Stimulated activated CD8-positive, alpha-beta memory T cell treated with anti-CD3 and anti-CD28 coated beads, Interleukin-4, amount 100 ng/mL, for 4 hours (primary cell): ENCODE measurements around the gene NEB.

Experiments used
- DNase-seq, 2 donors: peaks; one replicate each; pipeline ENCODE4 v3.0.0-alpha.2; 2020; ENCODE audit warnings: low read depth in 2 of 2, low spot score in 1 of 2

NEB gene

DNA sequence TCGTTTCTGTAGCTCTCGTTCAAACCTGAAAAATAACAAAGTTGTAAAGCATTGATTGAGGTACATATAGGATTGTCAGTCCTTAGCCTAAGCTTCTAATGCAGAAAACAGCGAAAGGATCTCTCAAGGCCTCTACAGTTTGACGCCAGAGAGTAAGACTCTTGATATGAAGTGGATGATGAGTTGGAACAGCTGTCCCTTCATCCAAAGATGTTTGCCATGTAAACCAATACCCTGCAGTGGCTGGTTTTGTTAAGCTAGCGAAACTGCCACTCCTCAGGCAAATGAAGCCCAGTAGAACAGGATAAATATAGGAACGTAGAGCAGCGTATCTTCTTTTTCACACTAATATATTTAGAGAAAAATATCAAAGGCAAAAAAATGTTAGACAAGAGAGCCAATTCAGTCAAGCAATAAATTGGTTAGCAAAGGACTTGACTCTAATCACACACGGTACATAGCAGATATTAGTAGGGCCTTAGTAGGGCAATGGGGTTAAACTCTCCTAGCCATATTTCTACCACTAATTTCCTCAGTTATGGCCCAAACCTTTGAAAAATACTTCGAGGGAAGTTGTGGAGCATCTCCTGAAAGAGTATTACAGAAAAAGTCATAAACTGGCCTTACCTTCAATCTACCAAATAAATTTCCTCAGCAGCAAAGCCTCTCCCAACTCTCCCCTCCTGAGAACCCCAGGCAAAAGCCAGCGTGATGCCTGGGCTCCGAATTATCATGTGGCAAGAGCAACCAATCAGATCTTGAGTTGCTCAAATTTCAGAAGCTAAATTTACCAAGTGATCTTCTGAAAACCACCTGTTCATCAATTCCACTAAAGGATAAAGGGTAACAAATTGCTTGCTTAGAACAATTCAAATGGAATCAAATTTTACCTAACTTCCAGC, at the start of gene NEB:
NEB (minus strand) TSS at position 706 of the 902 bp plus-strand sequence. CDS start 1,320 bp downstream, outside the sequence.
- DNase-seq = no peak

- no peak for DNase-seq
Measured at GRCh38 chr2:151783133-151783520, 48.9 kb upstream of the NEB start.

DNA sequence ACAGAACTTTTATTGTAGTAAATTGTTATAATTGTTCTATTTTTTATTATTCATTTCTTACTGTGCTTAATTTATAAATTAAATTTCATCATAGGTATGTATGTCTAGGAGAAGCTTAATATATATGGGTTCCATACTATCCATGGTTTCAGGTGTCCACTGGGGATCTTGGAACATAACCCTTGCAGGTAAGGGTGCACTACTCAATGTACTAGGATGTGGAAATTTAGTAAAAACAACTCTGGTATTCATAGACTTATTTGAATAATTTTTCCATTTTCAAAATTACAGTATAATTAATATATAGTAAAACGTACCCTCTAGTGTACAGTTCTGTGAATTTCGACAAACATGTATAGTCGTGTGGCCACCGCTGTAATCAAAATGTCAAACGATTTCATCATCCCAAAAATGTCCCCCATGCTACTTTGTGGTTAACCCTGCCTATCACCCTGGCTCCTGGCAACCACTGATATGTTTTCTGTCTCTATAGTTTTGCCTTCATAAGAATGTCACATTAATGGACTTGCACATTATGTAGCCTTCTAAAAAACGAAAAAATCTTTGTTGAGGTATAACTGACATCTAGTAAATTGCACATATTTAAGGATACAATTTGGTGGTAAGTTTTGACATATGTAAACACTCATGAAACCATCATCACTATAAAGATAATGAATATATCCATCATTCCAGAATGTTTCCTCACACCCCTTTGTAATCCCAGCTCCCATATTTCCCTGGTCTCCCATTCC, 48.3 kb upstream of the NEB start:
- no peak for DNase-seq

- DNase-seq = no peak
Measured at GRCh38 chr2:151781642-151782041, 47.4 kb upstream of the NEB start.

- DNase-seq = no peak
Measured at GRCh38 chr2:151780938-151781337, 46.7 kb upstream of the NEB start.

- DNase-seq = no peak
Measured at GRCh38 chr2:151777935-151778334, 43.7 kb upstream of the NEB start.

GRCh38 chr2:151777487-151777886, 43.2 kb upstream of the NEB start:
- DNase-seq = no peak

DNA sequence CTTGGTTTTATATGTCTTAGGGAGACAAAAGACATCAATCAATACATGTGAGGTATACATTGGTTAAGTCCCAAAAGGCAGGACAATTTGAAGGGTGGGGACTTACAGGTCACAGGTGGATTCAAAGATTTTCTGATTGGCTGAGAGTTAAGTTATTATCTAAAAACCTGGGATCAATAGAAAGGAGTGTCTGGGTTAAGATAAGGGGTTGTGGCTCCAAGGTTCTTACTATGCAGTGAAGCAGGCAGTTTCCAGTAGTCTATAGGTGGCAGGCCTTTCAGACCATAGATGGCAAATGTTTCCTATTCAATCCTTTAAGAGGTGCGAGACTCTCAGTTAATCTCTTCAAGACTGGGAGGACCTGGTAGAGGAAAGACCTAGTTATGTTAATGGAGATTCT, 42.1 kb upstream of the NEB start:
- no peak for DNase-seq

- no peak for DNase-seq
Measured at GRCh38 chr2:151775057-151775740, 40.9 kb upstream of the NEB start.

GRCh38 chr2:151774506-151774905, 40.2 kb upstream of the NEB start:
- DNase-seq = no peak

DNA sequence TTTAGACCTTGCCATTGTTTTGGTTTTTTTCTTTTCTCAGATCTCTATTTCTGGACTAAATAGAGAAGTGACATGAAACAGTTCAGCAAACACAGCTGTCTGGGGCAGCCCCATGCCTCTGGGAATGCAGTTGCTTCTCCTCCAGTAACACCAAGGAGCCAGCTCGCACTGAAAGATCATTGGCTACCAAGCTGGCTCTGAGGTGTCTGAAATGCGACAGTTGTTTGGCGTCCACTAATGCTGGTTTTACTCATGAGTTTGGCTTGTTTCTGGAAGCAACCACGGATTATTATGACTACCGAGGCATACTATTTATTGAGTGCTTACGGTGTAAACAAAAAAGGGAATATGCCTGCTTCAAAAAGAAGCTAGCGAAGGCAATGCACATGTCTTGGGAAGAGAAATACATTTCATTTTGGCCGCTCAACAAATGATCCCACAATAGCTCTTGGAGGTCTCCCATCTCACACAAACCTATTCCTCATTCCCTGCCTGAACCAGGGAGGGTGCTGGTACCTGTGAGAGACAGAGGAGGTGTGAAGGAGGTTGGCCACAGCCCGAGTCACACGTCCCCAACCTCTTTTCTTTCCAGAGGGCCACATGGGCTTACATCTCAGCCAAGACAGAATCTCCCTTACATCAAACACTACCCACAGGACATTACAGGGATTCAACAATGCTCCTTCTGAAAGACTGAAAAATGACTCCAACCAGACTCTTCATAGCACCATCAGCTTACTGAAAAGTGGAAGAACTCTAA, 37.5 kb upstream of the NEB start:
- DNase-seq = no peak

DNA sequence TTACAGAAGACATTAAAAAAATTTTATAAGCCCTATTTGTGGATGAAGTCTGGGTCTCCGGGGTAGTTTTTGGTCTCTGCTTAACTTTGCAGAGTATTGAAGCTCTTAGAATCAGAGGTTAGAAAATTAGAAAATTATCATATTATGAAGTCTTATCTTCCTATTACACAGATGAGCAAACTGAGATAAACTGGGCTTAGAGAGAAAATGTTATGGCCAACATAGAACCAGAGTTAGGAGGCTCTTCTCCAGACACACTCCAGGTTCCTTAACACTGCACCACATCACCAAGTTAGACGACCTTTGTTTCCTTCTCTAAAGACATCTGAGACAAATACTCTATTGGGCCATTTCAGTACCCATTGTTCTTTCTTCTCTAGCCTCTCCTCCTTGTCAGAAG, 36.7 kb upstream of the NEB start:
- no peak for DNase-seq

- DNase-seq = no peak
Measured at GRCh38 chr2:151769606-151770005, 35.3 kb upstream of the NEB start.

- no peak for DNase-seq
Measured at GRCh38 chr2:151767536-151767935, 33.3 kb upstream of the NEB start.

- DNase-seq = no peak
Measured at GRCh38 chr2:151766437-151767153, 32.3 kb upstream of the NEB start.

GRCh38 chr2:151765760-151766410, 31.6 kb upstream of the NEB start:
- no peak for DNase-seq

DNA sequence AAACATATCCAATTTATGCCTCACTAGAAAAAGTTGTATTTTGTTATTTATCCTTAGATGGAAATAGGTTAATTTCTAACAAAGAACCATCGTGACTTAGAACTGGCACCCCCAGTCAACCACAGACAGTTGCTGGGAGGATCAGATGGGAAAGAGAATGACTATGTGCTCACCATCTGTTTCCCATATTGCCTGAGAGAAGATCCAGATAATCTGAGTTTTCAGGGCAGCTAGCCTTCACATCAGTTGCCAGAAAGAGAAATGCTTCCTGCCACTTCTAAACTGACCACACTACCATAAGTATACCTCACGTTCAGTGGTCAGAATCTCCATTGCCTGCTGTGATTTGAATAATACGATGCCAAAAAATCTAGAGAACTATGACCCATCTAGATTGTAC, 28.4 kb upstream of the NEB start:
- no peak for DNase-seq

DNA sequence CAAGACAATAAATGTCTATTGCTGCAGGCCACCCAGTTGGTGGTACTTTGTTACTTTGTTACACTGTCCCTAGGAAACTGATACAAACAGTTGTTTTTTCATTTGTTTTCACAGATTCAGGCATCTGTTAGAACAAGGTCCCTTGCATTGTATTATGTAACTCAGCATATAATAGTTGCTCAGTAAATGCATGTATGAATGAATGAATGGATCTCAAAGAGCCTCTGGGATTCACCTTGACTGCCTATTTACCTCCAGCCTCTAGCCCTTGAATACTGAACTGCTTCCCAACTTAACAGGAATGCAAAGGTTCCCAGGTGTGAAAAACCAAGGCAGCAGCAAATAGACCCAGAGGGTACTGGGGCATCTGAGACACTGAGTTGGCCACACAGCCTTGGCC, 27.4 kb upstream of the NEB start:
- no peak for DNase-seq

DNA sequence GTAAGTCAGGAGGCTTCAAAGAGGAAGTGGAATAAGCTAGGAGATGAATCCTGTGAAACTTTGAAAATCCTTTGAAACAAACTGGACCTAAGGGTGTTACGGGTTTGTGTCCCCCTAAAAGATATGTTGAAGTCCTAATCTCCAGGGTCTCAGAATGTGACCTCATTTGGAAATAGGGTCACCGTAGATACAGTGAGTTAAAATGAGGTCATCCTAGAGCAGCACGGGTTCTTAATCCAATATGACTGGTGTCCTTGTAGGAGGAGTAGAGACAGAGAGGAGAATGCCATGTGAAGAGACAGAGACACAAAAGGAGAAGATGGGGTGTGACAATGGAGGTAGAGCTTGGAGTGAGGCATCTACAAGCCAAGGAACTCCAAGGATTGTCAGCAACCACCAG, 26.9 kb upstream of the NEB start:
- DNase-seq = no peak

DNA sequence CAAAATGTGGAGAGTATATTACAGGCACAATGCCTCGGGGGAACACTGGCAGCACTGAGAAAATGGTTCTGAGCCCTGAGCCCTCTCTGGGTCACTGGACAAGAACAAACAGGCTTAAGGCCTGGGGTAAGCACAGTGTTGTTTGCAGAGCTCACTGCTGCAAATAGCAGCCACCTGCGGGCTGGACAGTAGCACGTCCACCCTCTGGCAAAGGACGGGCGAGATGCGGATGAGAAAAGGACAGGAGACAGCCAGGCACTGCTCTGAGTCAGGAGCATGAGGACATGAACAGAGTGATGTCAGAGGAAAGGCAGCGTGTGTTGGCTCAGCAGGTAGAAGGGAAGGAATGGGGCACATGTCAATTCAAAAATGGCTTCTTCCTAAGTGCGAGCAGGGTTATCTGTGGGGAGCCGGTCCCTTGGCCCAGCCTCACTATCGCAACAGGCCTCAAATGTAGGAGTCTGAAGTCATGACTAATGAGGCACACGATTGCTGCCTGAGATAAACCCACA, 25.9 kb upstream of the NEB start:
- DNase-seq = no peak
